Liver (tissue), 9 donors: ENCODE data around the gene CDX1. TPM values are rescaled to one million over a fixed set of nuclear protein-coding genes. Genes with fewer than 3 reads are reported as not detected.

Experiments used
- DNase-seq: peaks from one replicate; pipeline ENCODE4 v3.0.0-alpha.2; 2017; ENCODE audit warnings: low spot score
- H3K27ac ChIP-seq, 2 donors: one replicate each; pipeline ENCODE4 v1.7.0; 2013; ENCODE audit warnings: inconsistent platforms in 2 of 2, low read length in 2 of 2, control low read depth in 1 of 2, low read depth in 1 of 2, mild to moderate bottlenecking in 1 of 2
- H3K27me3 ChIP-seq, 4 donors: one replicate each; pipeline versions ENCODE4 v1.6.1 to v1.7.0; 2013; ENCODE audit warnings: low read length in 3 of 4, inconsistent platforms in 1 of 4, mild to moderate bottlenecking in 1 of 4, moderate library complexity in 1 of 4; ENCODE audit not compliant: control insufficient read depth in 4 of 4, insufficient read depth in 4 of 4
- H3K36me3 ChIP-seq, 4 donors: one replicate each; pipeline versions ENCODE4 v1.6.1 to v1.7.0; 2013; ENCODE audit warnings: low read length in 3 of 4, mild to moderate bottlenecking in 3 of 4, low read depth in 1 of 4, moderate library complexity in 1 of 4; ENCODE audit not compliant: control insufficient read depth in 4 of 4, insufficient read depth in 3 of 4
- H3K4me1 ChIP-seq, 4 donors: one replicate each; pipeline versions ENCODE4 v1.6.1 to v1.7.0; 2013; ENCODE audit warnings: low read length in 3 of 4, mild to moderate bottlenecking in 3 of 4, moderate library complexity in 1 of 4; ENCODE audit not compliant: control insufficient read depth in 4 of 4, insufficient read depth in 4 of 4
- H3K4me3 ChIP-seq, 3 donors: one replicate each; pipeline versions ENCODE4 v1.6.1 to v1.7.0; 2013; ENCODE audit warnings: low read length in 3 of 3, control low read depth in 1 of 3, low read depth in 1 of 3, mild to moderate bottlenecking in 1 of 3
- H3K9ac ChIP-seq, 2 donors: one replicate each; pipeline ENCODE4 v1.7.0; 2013; ENCODE audit warnings: low read length in 2 of 2, mild to moderate bottlenecking in 2 of 2, moderate library complexity in 2 of 2, control low read depth in 1 of 2, low read depth in 1 of 2
- H3K9me3 ChIP-seq, 4 donors: one replicate each; pipeline versions ENCODE4 v1.6.1 to v1.7.0; 2013; ENCODE audit warnings: low read length in 3 of 4; ENCODE audit not compliant: control insufficient read depth in 4 of 4
- FOXA1 ChIP-seq: IDR thresholded peaks from 2 replicates; pipeline ENCODE4 v1.6.1; 2016; ENCODE audit warnings: antibody characterized with exemption
- GABPA ChIP-seq, 2 donors: IDR thresholded peaks in 1 of 2; conservative IDR thresholded peaks in 1 of 2; 2 replicates each; pipeline ENCODE4 v1.6.1; 2016; ENCODE audit warnings: antibody characterized with exemption in 2 of 2, mild to moderate bottlenecking in 1 of 2, moderate library complexity in 1 of 2
- HNF4G ChIP-seq: IDR thresholded peaks from 2 replicates; pipeline ENCODE4 v1.6.1; 2016; ENCODE audit warnings: antibody characterized with exemption
- JUND ChIP-seq, 2 donors: IDR thresholded peaks; 2 replicates each; pipeline ENCODE4 v1.6.1; 2016; ENCODE audit warnings: antibody characterized with exemption in 2 of 2
- NR2F2 ChIP-seq: IDR thresholded peaks from 2 replicates; pipeline ENCODE4 v1.6.1; 2016; ENCODE audit warnings: antibody characterized with exemption
- RAD21 ChIP-seq, 2 donors: IDR thresholded peaks; 2 replicates each; pipeline ENCODE4 v1.6.1; 2016; ENCODE audit warnings: antibody characterized with exemption in 2 of 2, mild to moderate bottlenecking in 2 of 2
- SP1 ChIP-seq: IDR thresholded peaks from 2 replicates; pipeline ENCODE4 v1.6.1; 2018; ENCODE audit warnings: antibody characterized with exemption, mild to moderate bottlenecking
- YY1 ChIP-seq: IDR thresholded peaks from 2 replicates; pipeline ENCODE4 v1.6.1; 2016; ENCODE audit warnings: antibody characterized with exemption, mild to moderate bottlenecking
- WGBS: extraction: QIAGEN DNeasy Blood & Tissue Kit; methylation state at CpG from one replicate; pipeline ENCODE4 v1.1.7; 2013; 5-methylcytosine and 5-hydroxymethylcytosine counted together
- polyA plus RNA-seq, 2 donors: library from polyadenylated mRNA; stranded (reverse) in 1 of 2; unstranded in 1 of 2; fragments of 200-250 nt in 1 of 2; fragments of >200 nt in 1 of 2; fragmentation: Nextera tagmentation in 1 of 2; extraction: Ambion mirVana in 1 of 2; gene quantifications; one replicate each; pipeline versions ENCODE4 v1.2.1 to v1.2.3, GENCODE V29; 2013 to 2015
- total RNA-seq, 2 donors: library from RNA; depleted of rRNA; stranded (reverse); fragments of >200 nt; gene quantifications; one replicate each; pipeline ENCODE4 v1.2.3, GENCODE V29; 2014
- TF ChIP-seq, protein P1 (sequence below): IDR thresholded peaks from 2 replicates; pipeline ENCODE4 v1.6.1; 2016; ENCODE audit warnings: antibody characterized with exemption
- TF ChIP-seq, protein P2 (sequence below): IDR thresholded peaks from 2 replicates; pipeline ENCODE4 v1.6.1; 2016; ENCODE audit warnings: antibody characterized with exemption
- TF ChIP-seq, protein P3 (sequence below): IDR thresholded peaks from 2 replicates; pipeline ENCODE4 v1.6.1; 2016; ENCODE audit warnings: antibody characterized with exemption, mild to moderate bottlenecking
- donor health status: healthy.
- donor health status: healthy.
- donor health status: healthy.
- donor health status: healthy.
- donor health status: healthy.

Gene CDX1
- total and polyA plus RNA-seq, 4 donors, result not detected

DNA sequence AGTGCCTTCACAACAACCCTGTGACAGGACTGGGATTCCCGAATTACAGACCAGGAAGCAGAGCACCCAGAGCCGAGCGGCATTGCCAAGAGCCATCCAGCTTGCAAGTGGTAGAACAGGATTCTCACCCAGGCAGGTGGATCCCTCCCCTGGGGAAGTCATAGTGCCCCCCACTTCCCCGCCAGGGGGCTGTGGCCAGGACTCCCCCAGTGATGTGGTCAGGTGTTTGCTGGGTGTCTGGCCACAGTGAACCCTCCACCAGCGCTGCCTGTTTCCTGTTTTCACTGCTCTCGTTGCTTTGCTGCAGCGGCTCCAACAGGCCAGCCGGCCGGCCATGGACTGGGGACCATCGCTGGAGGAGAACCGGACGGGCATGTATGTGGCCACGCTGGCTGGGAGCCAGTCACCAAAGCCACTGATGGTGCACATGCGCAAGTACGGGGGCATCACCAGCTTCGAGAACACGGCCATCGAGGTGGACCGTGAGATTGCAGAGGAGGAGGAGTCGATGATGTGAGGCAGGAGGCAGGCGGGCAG, 42.6 kb downstream of the CDX1 start:
- H3K27me3 ChIP-seq, result no peaks in the 10 kb centered on the region
- H3K4me3 ChIP-seq, result no peak overlapping the region
- peak; percentile 38 for TF ChIP-seq NR2F2
- no peak for TF ChIP-seq JUND (IDR thresholded peaks at IDR 0.05)
- no peaks in the 10 kb centered on the region for H3K4me1 ChIP-seq
- H3K9me3 ChIP-seq, result no peaks in the 10 kb centered on the region
- 67% methylated on average over 21 of the region's 21 CpGs for WGBS
- no peak overlapping the region for H3K9ac ChIP-seq
- H3K27ac ChIP-seq, result peak overlapping the region in 1 of 2 donors; percentile 52
- DNase-seq, result no peak
- H3K36me3 ChIP-seq, result no peaks in the 10 kb centered on the region

DNA sequence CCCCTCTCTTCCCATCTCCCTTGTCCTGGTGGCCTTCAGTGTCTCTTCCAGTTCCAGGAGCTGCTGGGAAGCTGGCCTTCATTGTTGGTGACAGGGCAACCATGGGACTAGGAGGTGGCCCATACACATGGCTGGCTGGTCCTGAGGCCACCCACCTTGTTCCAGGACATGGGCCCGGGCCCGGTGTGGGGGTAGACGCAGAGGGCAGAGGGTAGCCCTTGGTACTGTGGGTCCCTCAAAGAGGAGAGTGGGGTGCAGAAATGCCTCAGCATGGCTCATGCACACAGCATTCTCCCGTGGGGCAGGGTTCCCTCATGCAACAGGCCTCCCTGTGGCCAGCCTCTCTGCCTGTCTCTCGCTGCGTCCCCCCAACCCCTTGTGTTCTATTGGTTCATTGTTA, 44.1 kb downstream of the CDX1 start:
- Histone ChIP-seq H3K9ac (no peak overlapping the region), H3K4me1 (no peaks in the 10 kb centered on the region), H3K36me3 (no peaks in the 10 kb centered on the region), H3K27ac (no peak overlapping the region), H3K4me3 (no peak overlapping the region), H3K9me3 (no peaks in the 10 kb centered on the region), H3K27me3 (no peaks in the 10 kb centered on the region)
- WGBS, result 84% methylated on average over 6 of the region's 6 CpGs
- TF ChIP-seq YY1 (no peak), RAD21 (IDR thresholded peaks at IDR 0.05) (no peak), GABPA (IDR thresholded peaks at IDR 0.05 in 1 of 2, conservative IDR thresholded peaks at IDR 0.05 in 1 of 2) (no peak), HNF4G (no peak)
- TF ChIP-seq, protein P1, sequence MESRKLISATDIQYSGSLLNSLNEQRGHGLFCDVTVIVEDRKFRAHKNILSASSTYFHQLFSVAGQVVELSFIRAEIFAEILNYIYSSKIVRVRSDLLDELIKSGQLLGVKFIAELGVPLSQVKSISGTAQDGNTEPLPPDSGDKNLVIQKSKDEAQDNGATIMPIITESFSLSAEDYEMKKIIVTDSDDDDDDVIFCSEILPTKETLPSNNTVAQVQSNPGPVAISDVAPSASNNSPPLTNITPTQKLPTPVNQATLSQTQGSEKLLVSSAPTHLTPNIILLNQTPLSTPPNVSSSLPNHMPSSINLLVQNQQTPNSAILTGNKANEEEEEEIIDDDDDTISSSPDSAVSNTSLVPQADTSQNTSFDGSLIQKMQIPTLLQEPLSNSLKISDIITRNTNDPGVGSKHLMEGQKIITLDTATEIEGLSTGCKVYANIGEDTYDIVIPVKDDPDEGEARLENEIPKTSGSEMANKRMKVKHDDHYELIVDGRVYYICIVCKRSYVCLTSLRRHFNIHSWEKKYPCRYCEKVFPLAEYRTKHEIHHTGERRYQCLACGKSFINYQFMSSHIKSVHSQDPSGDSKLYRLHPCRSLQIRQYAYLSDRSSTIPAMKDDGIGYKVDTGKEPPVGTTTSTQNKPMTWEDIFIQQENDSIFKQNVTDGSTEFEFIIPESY, result no peak
- TF ChIP-seq, protein P2, sequence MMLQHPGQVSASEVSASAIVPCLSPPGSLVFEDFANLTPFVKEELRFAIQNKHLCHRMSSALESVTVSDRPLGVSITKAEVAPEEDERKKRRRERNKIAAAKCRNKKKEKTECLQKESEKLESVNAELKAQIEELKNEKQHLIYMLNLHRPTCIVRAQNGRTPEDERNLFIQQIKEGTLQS, result no peak
- DNase-seq, result no peak

DNA sequence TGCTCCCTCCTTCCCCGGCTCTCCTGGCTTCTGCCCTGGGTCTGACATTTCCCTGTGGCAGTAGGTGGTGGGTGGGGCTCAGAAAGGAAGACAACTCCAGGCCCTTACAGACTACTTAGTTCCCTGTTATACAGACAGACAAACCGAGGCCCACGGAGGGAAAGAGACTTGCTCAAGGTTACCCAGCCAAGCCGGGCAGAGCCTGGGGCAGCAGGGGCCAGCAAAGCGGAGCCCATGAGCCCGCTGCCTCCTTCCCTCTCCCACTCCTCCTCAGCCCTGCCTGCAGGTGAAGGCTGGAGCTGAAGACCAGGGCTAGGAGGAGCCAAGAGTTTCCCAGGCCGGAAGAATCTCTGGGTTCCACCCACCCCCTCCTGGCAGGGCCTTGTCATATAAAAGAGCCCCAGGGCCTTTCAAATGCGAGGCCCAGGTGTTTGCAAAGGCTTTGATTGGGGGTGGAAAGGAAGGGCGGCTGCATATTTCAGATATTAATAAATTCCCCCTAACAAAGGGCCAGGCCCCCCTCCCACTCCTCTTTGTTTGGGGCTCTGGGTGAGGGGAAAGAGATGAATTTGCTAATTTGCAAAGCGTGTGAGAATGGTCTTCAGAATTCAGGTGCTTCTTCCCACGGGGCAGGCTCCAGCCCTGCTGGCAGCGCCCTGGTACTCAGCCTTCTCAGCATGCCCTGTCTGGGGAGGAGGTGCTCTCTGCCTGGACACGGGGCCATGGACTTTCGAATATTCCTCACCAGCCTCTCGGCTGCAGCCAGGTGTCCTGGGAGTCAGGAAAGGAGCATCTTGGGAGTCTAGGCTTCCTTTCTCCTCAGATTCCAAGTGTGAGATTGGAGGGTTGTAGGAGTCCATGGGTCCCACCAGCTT, 44.8 kb downstream of the CDX1 start:
- H3K9ac ChIP-seq, result no peak overlapping the region
- H3K36me3 ChIP-seq, result no peaks in the 10 kb centered on the region
- TF ChIP-seq SP1, result no peak
- TF ChIP-seq, protein P3, sequence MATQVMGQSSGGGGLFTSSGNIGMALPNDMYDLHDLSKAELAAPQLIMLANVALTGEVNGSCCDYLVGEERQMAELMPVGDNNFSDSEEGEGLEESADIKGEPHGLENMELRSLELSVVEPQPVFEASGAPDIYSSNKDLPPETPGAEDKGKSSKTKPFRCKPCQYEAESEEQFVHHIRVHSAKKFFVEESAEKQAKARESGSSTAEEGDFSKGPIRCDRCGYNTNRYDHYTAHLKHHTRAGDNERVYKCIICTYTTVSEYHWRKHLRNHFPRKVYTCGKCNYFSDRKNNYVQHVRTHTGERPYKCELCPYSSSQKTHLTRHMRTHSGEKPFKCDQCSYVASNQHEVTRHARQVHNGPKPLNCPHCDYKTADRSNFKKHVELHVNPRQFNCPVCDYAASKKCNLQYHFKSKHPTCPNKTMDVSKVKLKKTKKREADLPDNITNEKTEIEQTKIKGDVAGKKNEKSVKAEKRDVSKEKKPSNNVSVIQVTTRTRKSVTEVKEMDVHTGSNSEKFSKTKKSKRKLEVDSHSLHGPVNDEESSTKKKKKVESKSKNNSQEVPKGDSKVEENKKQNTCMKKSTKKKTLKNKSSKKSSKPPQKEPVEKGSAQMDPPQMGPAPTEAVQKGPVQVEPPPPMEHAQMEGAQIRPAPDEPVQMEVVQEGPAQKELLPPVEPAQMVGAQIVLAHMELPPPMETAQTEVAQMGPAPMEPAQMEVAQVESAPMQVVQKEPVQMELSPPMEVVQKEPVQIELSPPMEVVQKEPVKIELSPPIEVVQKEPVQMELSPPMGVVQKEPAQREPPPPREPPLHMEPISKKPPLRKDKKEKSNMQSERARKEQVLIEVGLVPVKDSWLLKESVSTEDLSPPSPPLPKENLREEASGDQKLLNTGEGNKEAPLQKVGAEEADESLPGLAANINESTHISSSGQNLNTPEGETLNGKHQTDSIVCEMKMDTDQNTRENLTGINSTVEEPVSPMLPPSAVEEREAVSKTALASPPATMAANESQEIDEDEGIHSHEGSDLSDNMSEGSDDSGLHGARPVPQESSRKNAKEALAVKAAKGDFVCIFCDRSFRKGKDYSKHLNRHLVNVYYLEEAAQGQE, result no peak
- no peak for TF ChIP-seq HNF4G
- no peak for TF ChIP-seq FOXA1
- no peak for DNase-seq
- H3K9me3 ChIP-seq, result no peaks in the 10 kb centered on the region
- no peak overlapping the region for H3K27ac ChIP-seq
- 89% methylated on average over 15 of the region's 15 CpGs for WGBS
- H3K27me3 ChIP-seq, result no peaks in the 10 kb centered on the region
- no peak overlapping the region for H3K4me3 ChIP-seq
- H3K4me1 ChIP-seq, result no peaks in the 10 kb centered on the region
